Peyer's patch (tissue), 4 donors: Measurements from ENCODE around the gene BAG3. TPM values are rescaled to one million over a fixed set of nuclear protein-coding genes. Genes with fewer than 3 reads are reported as not detected.

Experiments
- DNase-seq, 3 donors: peaks; one replicate each; pipeline ENCODE4 v3.0.0-alpha.2; 2017 to 2019
- H3K27ac ChIP-seq, 4 donors: fragments of 200-600 bp; sonication (generic); one replicate each; pipeline ENCODE4 v1.5.1; 2016 to 2019
- H3K27me3 ChIP-seq, 2 donors: fragments of 200-600 bp; sonication (generic); one replicate each; pipeline ENCODE4 v1.5.1; 2019
- H3K36me3 ChIP-seq, 3 donors: fragments of 200-600 bp; sonication (generic); one replicate each; pipeline ENCODE4 v1.5.1; 2016 to 2019
- H3K4me1 ChIP-seq, 4 donors: fragments of 200-600 bp; sonication (generic); one replicate each; pipeline ENCODE4 v1.5.1; 2016 to 2019
- H3K4me3 ChIP-seq, 4 donors: fragments of 200-600 bp; sonication (generic); 1 replicate in 3 of 4; 2 replicates in 1 of 4; pipeline ENCODE4 v1.5.1; 2016 to 2019; ENCODE audit warnings: mild to moderate bottlenecking in 1 of 4
- H3K9me3 ChIP-seq, 4 donors: fragments of 200-600 bp; sonication (generic); one replicate each; pipeline ENCODE4 v1.5.1; 2016 to 2019; ENCODE audit warnings: mild to moderate bottlenecking in 1 of 4
- POLR2A ChIP-seq, 2 donors: fragments of 450-650 bp; IDR thresholded peaks; one replicate each; pipeline ENCODE4 v1.5.1; 2017; ENCODE audit warnings: antibody characterized with exemption in 2 of 2, mild to moderate bottlenecking in 2 of 2, moderate library complexity in 2 of 2
- total RNA-seq, 4 donors: library from RNA; depleted of rRNA; stranded (reverse); fragments of >200 nt; gene quantifications; one replicate each; pipeline ENCODE4 v1.1.0, GENCODE V29; 2016
- TF ChIP-seq, protein P1 (sequence below), 6 experiments: fragments of 450-650 bp in 4 of 6; fragments of 200-600 bp in 2 of 6; sonication (generic) in 1 of 6; IDR thresholded peaks; one replicate each; pipeline ENCODE4 v1.5.1; 2017 to 2019; ENCODE audit warnings: antibody characterized with exemption in 6 of 6, mild to moderate bottlenecking in 3 of 6, moderate library complexity in 1 of 6

BAG3 gene
- total RNA-seq, 4 donors from 2014 or later = 14.9 to 26.4 (median 19.8) TPM

DNA sequence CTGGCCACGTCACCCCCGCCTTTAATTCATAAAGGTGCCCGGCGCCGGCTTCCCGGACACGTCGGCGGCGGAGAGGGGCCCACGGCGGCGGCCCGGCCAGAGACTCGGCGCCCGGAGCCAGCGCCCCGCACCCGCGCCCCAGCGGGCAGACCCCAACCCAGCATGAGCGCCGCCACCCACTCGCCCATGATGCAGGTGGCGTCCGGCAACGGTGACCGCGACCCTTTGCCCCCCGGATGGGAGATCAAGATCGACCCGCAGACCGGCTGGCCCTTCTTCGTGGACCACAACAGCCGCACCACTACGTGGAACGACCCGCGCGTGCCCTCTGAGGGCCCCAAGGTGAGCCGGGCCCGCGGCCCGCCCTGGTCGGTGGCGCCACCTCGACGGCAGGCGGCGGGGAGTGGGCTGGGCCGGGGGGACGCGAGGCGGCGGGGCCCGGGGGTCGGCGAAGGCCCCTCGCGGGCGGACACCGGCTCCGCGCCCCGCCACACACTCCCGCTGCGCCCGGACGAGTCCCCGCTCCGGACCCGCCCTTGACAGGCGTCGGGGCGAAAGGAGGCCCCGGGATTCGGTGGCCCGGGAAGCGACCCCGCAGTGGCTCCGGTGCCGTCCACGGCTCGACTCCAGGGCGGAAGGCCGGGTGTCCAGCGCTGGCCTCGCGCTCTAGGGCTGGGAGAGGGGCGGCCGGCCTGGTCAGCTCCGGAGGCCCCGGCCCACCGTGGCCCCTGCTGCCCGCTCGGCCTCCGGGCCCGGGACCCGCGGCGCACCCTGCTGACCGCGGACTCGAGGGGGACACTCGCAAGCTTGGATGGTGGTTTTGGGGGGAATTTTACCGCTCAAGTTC lies 557 bp downstream of the BAG3 start:
- Histone ChIP-seq H3K9me3 (no peaks in the 10 kb centered on the region), H3K27me3 (no peaks in the 10 kb centered on the region), H3K27ac (peak overlapping the region; percentile 90 to 98 (median 94)), H3K36me3 (no peaks in the 10 kb centered on the region), H3K4me3 (peak overlapping the region; percentile 83 to 97 (median 90)), H3K4me1 (peaks cover 3 to 36% (median 6%) of the 10 kb centered on the region in 4 donors)
- peak in 2 of 3 donors; percentile 17 to 63 for DNase-seq
- TF ChIP-seq, protein P1, sequence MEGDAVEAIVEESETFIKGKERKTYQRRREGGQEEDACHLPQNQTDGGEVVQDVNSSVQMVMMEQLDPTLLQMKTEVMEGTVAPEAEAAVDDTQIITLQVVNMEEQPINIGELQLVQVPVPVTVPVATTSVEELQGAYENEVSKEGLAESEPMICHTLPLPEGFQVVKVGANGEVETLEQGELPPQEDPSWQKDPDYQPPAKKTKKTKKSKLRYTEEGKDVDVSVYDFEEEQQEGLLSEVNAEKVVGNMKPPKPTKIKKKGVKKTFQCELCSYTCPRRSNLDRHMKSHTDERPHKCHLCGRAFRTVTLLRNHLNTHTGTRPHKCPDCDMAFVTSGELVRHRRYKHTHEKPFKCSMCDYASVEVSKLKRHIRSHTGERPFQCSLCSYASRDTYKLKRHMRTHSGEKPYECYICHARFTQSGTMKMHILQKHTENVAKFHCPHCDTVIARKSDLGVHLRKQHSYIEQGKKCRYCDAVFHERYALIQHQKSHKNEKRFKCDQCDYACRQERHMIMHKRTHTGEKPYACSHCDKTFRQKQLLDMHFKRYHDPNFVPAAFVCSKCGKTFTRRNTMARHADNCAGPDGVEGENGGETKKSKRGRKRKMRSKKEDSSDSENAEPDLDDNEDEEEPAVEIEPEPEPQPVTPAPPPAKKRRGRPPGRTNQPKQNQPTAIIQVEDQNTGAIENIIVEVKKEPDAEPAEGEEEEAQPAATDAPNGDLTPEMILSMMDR (IDR thresholded peaks at IDR 0.05) = no peak
- no peak for TF ChIP-seq POLR2A (IDR thresholded peaks at IDR 0.05)

DNA sequence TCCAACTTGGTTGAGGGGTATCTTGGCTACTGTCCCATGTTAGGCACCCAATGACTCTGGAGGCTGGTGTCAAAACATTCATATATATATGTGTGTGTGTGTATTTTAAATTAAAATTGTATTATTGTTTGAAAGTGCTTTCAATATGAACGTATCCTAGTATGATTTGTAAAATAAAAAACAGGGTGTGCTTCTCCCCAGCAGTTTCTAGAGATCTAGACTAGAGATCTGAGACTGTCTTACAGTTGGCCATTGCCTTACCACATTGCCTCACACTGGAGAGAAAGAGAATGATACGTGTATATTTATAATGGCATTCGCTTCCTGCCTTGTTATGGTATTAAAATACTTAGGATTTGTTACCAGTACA lies 1.2 kb downstream of the BAG3 start:
- Histone ChIP-seq H3K27me3 (no peaks in the 10 kb centered on the region), H3K4me3 (peak overlapping the region; percentile 83 to 97 (median 90)), H3K4me1 (peaks cover 3 to 40% (median 6%) of the 10 kb centered on the region in 4 donors), H3K9me3 (no peaks in the 10 kb centered on the region), H3K36me3 (no peaks in the 10 kb centered on the region), H3K27ac (peak overlapping the region; percentile 90 to 98 (median 94))
- TF ChIP-seq, protein P1 (IDR thresholded peaks at IDR 0.05) = peak in 4 of 6 experiments; percentile 18 to 47 (median 38)
- peak; percentile 14 to 20 for TF ChIP-seq POLR2A (IDR thresholded peaks at IDR 0.05)
- no peak for DNase-seq

DNA sequence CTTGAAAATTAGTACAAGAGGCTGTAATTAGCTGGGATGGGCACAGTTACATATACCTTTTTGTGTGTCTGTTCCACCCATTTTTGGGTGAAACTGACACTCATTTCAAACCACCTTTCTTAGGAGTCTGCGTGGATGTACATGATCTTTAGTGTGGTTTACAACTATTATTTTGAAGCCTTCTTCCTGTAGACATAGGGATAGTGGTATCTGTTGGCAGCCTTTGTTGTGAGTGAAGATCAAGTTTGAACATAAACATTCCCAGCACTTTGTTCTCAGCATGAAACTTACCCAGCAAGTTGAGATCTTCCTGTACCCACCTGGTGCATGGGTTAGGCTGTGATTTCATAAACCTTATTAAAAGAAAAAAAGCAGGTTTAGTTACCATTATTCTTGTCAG lies 2.0 kb downstream of the BAG3 start:
- no peaks in the 10 kb centered on the region for H3K27me3 ChIP-seq
- peaks cover 3 to 46% (median 6%) of the 10 kb centered on the region in 4 donors for H3K4me1 ChIP-seq
- no peak for DNase-seq
- H3K27ac ChIP-seq = peak overlapping the region in 3 of 4 donors; percentile 37 to 98 (median 61)
- no peaks in the 10 kb centered on the region for H3K9me3 ChIP-seq
- no peaks in the 10 kb centered on the region for H3K36me3 ChIP-seq
- H3K4me3 ChIP-seq = peak overlapping the region in 2 of 4 donors; percentile 96 to 97
- TF ChIP-seq POLR2A (IDR thresholded peaks at IDR 0.05) = no peak
- TF ChIP-seq, protein P1 (IDR thresholded peaks at IDR 0.05) = no peak

DNA sequence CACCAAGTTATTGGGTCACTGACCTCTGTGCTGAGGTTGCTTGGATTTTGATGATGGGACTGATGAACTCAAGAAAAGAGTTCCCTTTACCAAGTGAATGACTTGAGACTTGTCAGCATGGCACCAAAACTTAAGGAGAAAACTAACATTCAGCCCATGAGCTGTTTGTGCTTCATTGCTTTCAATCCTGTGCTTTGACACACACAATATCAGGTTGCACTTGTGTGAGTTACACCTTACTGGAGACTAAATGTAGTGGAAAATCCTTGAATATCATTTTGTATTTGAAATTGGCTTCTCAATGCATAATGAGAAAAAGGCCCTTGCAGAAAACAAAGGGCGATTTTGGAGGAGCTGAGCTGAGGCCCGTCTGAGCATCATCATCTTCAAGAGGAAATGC lies 2.7 kb downstream of the BAG3 start:
- TF ChIP-seq, protein P1 (IDR thresholded peaks at IDR 0.05) = no peak
- TF ChIP-seq POLR2A (IDR thresholded peaks at IDR 0.05) = no peak
- H3K4me3 ChIP-seq = no peak overlapping the region
- DNase-seq = no peak
- peaks cover 3 to 49% (median 6%) of the 10 kb centered on the region in 4 donors for H3K4me1 ChIP-seq
- H3K36me3 ChIP-seq = no peaks in the 10 kb centered on the region
- H3K9me3 ChIP-seq = no peaks in the 10 kb centered on the region
- H3K27me3 ChIP-seq = no peaks in the 10 kb centered on the region
- H3K27ac ChIP-seq = peak overlapping the region in 3 of 4 donors; percentile 61 to 98 (median 65)

DNA sequence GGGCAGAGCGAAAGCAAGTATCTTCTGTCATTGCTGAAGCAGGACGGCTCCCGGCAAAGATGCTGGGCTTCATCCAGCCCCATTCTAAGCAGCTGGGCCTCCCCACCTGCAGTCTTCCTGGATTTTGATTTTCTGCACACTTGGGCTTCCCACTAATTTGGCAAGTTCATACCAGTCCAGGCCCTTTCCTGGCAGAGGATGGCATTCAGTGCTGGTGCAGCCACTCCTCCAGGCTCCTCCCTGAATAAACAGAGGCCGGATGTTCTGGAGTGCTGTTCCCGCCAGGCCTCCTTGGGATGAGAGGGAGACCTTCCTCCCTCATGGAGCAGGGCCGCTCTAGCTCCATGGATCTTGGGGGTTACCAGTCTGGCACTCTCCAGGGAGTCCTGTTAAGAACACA lies 3.4 kb downstream of the BAG3 start:
- H3K27me3 ChIP-seq = no peaks in the 10 kb centered on the region
- H3K4me3 ChIP-seq = peak overlapping the region in 1 of 4 donors; percentile 10
- TF ChIP-seq POLR2A (IDR thresholded peaks at IDR 0.05) = no peak
- TF ChIP-seq, protein P1 (IDR thresholded peaks at IDR 0.05) = no peak
- DNase-seq = no peak
- peak overlapping the region in 3 of 4 donors; percentile 55 to 98 (median 65) for H3K27ac ChIP-seq
- H3K9me3 ChIP-seq = no peaks in the 10 kb centered on the region
- H3K36me3 ChIP-seq = no peaks in the 10 kb centered on the region
- H3K4me1 ChIP-seq = peaks cover 3 to 56% (median 6%) of the 10 kb centered on the region in 4 donors
